ENCODE results near the gene COL26A1.
A peak's percentile ranks its signal among the peaks of the same experiment; 100 is the strongest.
"Not testable (repeated sequence)": the region's sequence is repeated elsewhere in the genome, so short reads cannot be mapped to it uniquely, and the experiment has no call there.

Gene COL26A1

DNA sequence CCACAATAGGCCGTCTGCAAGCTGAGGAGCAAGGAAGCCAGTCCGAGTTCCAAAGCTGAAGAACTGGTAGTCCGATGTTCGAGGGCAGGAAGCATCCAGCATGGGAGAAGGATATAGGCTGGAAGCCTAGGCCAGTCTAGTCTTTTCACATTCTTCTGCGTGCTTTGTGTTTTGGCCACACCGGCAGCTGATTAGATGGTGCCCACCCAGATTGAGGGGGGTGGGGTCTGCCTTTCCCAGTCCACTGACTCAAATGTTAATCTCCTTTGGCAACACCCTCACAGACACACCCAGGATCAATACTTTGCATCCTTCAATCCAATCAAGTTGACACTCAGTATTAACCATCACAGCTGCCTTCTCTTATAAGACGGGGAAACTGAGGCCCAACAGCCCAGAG is 142.8 kb downstream of the COL26A1 start:
- not testable (repeated sequence) for DNase-seq

- no peak for DNase-seq
Observed at GRCh38 chr7:101506531-101506930, 143.9 kb downstream of the COL26A1 start.

DNA sequence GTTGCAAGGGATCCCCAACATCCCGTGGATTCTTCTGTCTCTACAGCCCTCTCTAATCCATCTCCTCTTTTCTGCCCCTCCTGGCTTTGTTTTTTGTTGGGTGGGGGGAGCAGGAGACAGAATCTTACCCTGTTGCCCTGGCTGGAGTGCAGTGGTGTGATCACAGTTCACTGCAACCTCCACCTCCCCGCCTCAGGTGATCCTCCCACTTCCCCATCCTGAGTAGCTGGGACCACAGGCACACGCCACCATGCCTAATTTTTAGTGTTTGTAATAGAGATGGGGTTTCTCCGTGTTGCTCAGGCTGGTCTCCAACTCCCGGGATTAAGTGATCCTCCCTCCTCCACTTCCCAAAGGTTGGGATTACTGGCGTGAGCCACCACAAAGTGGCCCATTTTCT is 144.7 kb downstream of the COL26A1 start:
- DNase-seq, result no peak

DNA sequence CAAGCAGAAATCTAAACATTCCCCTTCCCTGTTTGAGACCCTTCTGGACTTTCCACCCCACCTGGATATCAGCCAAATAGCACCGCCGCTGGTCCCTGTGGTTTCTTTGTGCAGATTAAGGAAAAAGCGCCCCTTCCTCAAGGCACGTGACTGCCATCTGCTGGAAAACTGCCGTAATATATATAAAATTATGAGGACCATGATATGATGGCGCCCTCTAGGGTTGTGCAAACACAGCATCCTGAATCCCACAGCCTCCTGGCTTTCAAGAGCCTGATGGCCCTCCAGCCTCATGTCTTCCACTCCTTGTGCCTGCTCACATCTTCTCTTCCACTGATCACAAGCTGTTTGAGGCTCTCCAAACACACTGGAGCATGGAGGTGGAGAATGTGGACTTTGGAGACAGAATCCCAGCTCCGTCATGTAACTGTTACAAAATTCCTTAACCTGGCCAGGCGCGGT is 145.1 kb downstream of the COL26A1 start:
- DNase-seq, result peak; percentile 59 to 73 (median 70)

DNA sequence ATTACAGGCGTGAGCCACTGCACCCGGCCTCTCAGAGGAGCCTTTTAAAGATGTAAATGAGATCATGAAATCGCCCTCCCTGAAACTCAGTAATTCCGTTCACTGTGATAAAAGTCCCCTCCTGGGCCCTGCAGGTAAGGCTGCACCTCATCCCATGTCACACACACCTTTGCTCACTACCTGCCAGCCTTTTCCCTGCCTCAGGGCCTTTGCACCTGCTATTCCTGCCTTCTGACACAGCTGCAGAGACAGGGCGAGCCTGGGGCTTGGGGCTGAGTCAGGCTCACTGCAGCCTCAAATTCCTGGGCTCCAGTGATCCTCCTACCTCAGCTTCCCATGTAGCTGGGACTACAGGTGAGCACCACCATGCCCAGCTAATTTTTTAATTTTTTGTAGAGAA is 147.6 kb downstream of the COL26A1 start:
- DNase-seq, result no peak

DNA sequence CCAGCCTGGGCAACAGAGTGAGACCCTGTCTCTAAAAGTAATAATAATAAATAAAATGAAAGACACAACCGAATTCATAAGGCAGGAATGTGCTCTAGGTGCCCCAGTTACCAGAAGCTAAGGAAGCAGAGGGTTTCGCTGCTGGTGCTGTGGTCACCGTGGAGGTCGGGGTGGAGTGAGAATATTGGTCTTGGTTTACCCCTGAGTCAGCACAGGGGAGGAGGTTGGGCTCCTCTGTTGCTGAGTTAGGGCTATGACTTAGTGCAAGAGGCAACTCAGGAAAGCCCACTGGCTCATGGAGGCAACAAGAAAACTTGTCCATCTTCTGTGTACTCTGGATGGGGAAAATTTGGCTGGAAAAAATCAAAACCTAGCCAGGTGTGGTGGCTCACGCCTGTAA is 149.3 kb downstream of the COL26A1 start:
- peak in 2 of 3 donors; percentile 8 to 16 for DNase-seq

GRCh38 chr7:101516851-101517250 is 154.2 kb downstream of the COL26A1 start:
- DNase-seq, result no peak

DNA sequence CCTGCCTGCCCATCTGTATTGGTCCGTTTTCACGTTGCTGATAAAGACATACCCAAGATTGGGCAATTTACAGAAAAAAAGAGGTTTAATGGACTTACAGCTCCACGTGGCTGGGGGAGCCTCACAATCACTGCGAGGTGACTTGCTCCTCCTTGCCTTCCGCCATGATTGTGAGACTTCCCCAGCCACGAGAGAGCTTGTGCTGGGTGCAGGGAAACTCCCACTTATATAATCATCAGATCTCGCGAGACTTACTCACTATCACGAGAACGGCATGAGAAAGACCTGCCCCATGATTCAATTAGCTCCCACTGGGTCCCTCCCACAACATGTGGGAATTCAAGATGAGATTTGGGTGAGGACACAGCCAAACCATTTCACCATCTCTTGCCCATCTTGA is 154.6 kb downstream of the COL26A1 start:
- peak; percentile 21 to 41 (median 23) for DNase-seq

DNA sequence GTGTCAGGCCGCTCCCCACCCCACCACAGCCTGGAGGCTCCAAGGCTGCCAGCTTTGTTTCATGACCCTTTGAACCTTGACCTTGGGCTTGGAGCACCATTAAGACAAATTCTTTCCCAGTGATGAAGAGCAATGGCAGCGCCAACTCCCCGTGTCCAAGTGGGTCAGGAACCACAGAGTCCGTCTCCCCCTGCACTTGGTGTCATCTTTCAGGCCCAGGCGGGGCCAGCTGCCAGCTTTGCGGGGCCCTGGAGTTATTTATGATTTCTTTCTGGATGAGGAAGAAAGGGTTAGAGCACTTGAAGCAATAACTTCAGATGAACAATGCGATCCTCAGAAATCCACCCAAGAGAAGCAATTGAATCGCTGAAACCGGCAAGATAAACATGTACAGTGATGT is 155.7 kb downstream of the COL26A1 start:
- DNase-seq, result no peak

GRCh38 chr7:101519324-101520023 is 156.8 kb downstream of the COL26A1 start:
- no peak for DNase-seq

GRCh38 chr7:101521430-101521925 is 158.8 kb downstream of the COL26A1 start:
- DNase-seq, result no peak

DNA sequence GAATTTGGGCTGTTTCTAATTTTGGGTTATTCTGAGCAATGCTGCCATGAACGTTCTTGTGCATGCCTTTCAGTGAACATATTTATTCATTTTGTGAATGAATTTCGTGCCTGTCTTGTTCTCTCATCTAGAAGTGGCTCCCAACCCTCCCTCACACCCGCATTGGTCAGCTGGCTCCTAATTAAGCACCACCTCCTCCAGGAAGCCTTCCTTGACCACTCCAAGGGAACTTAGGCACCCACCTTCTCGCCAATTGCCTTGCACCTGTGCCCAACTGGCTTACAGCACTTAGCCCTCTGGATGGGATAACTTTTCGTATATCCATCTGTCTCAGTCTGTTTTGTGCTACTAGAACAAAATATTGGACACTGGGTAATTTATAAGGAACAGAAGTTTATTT is 159.3 kb downstream of the COL26A1 start:
- DNase-seq, result no peak

- DNase-seq, result peak in 1 of 3 donors; percentile 15
Observed at GRCh38 chr7:101527844-101528667, 165.4 kb downstream of the COL26A1 start.

- no peak for DNase-seq
Observed at GRCh38 chr7:101529560-101529959, 166.9 kb downstream of the COL26A1 start.

DNA sequence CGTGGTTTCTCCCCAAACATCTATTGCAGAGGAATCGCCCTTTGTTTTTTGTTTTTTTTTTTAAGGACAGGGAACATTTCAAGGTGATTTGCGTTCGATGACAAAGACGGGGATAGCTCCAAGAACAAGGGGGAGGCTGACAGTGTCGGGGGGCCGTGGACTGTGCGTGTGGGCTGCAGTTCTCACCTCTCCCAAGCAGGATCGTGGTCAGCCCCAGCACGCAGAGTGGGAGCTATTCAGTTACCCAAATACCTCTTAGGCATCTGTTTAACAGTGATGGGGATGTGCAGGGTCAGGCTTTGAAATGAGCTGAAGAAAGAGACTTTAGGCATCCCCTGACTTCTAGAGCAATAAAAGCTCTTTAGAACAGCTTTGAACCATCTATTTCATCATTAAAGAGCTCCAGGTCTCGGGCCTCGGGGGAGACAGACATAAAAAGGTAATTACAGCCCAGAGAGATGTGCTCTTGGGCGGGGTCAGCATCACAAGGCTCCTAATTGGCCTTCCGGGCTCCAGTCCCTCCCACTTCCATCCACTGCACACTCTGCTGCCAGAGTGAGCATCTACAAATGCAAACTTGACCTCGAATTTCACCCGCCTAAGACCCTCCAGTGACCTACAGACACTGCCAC is 169.2 kb downstream of the COL26A1 start:
- DNase-seq, result no peak

DNA sequence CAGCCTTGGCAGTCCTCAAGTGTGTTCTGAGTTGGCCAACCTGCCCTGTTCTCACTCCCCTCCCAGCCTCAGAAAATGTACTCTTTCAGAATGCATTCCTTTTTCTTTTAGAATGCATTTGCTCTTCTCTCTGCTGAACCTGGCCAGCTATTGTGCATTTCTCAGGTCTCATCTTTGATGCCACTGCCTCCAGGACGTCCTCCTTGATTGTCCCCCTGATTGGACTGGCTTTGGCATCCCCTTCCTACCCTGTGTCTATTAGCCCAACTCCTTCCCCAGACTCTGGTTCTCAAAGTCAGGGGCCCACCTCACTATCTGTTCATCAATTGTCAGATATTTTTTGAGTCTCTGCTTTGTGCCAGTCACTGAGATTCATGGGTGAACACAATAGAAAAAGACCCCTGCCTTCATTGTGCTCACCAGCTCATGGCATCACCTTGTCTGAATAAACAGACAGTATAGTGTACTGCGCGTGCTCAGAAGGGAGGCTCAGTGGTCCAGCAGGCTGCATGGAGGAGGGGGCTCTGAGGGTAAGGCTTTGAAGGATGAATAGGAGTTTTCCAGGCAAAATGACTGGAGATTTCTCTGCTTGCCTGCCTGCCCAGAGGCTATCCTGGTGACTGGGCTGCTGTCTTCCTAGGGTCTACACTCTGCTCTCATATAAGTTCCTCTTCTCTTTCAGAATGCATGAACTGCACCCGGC is 169.9 kb downstream of the COL26A1 start:
- DNase-seq, result no peak

GRCh38 chr7:101533103-101533465 is 170.4 kb downstream of the COL26A1 start:
- DNase-seq, result no peak

- DNase-seq, result no peak
Observed at GRCh38 chr7:101534015-101534803, 171.5 kb downstream of the COL26A1 start.

GRCh38 chr7:101534873-101535272 is 172.2 kb downstream of the COL26A1 start:
- DNase-seq, result no peak

GRCh38 chr7:101535351-101535751 is 172.7 kb downstream of the COL26A1 start:
- no peak for DNase-seq

DNA sequence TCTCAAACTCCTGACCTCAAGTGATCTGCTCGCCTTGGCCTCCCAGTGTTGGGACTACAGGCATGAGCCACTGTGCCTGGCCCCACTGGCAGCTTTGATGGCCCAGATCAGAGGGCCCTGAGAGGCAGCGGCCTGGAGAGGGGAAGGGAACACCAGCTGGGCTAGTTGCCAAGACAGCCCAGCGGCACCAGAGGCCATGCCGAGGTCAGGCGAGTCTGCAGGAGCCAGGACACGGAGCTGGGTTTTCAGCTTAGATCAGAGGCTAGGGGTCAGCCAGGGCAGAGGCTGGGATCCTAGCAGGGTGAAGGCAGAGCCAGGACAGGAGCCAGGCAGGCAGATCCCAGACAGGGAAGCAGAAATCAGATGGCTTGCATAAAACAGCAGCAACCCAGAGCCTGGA is 173.6 kb downstream of the COL26A1 start:
- DNase-seq, result no peak

GRCh38 chr7:101536668-101537067 is 174.0 kb downstream of the COL26A1 start:
- no peak for DNase-seq

All from suppressor macrophage treated with lipopolysaccharide for 1 hour (primary cell).